WTC11 (cell line): Measurements from ENCODE around the gene MYL6B. TPM values are rescaled to one million over a fixed set of nuclear protein-coding genes. Genes with fewer than 3 reads are reported as not detected.

Source experiments
- ATAC-seq: fragments of 200-7000 bp; cut with Tn5 transposase; 2 replicates; pipeline ENCODE4 v1.10.0; 2021; ENCODE audit warnings: mild to moderate bottlenecking, moderate library complexity
- CTCF ChIA-PET: fragments of 300-600 bp; sonication (Branson Sonifier 250); formaldehyde crosslinking; loops from one replicate; lab custom pipeline; 2021; ENCODE audit warnings: antibody characterized with exemption; lab: Charles Lee
- POLR2A ChIA-PET: fragments of 350-600 bp; sonication (Branson Sonifier 250); formaldehyde crosslinking; loops from one replicate; lab custom pipeline; 2021; ENCODE audit warnings: antibody characterized with exemption; lab: Charles Lee
- DNase-seq: peaks from one replicate; pipeline ENCODE4 v3.0.0; 2021; ENCODE audit warnings: low spot score
- H3K27ac Mint-ChIP-seq: 2 replicates; pipeline ENCODE4 v1.8.0; 2021; ENCODE audit warnings: mixed read lengths
- H3K27me3 Mint-ChIP-seq: 2 replicates; pipeline ENCODE4 v1.8.0; 2021; ENCODE audit warnings: low read depth, mild to moderate bottlenecking, moderate library complexity, mixed read lengths
- H3K36me3 Mint-ChIP-seq: 2 replicates; pipeline ENCODE4 v1.8.0; 2021; ENCODE audit warnings: mixed read lengths
- H3K4me1 Mint-ChIP-seq: 2 replicates; pipeline ENCODE4 v1.8.0; 2022; ENCODE audit warnings: mixed read lengths
- H3K4me3 Mint-ChIP-seq: 2 replicates; pipeline ENCODE4 v1.8.0; 2021; ENCODE audit warnings: mild to moderate bottlenecking, moderate library complexity, mixed read lengths
- H3K9me3 Mint-ChIP-seq: 2 replicates; pipeline ENCODE4 v1.8.0; 2021; ENCODE audit warnings: mixed read lengths
- ATF1 ChIP-seq: sonication (generic); formaldehyde crosslinking; IDR thresholded peaks from 2 replicates; pipeline ENCODE4 v1.8.1; 2023; ENCODE audit warnings: mild to moderate bottlenecking, moderate library complexity, missing genetic modification reagents
- ATF6 ChIP-seq: sonication (generic); formaldehyde crosslinking; IDR thresholded peaks from 2 replicates; pipeline ENCODE4 v1.8.1; 2023; ENCODE audit warnings: mild to moderate bottlenecking, missing genetic modification reagents
- CREB1 ChIP-seq: sonication (generic); formaldehyde crosslinking; IDR thresholded peaks from 2 replicates; pipeline ENCODE4 v1.8.0; 2023; ENCODE audit warnings: mild to moderate bottlenecking, missing genetic modification reagents
- CREM ChIP-seq: sonication (generic); formaldehyde crosslinking; IDR thresholded peaks from 2 replicates; pipeline ENCODE4 v1.8.1; 2022; ENCODE audit warnings: mild to moderate bottlenecking, missing genetic modification reagents, moderate library complexity
- ESRRA ChIP-seq: sonication (generic); formaldehyde crosslinking; IDR thresholded peaks from 2 replicates; pipeline ENCODE4 v1.8.1; 2022; ENCODE audit warnings: mild to moderate bottlenecking, missing genetic modification reagents, borderline replicate concordance
- ETV6 ChIP-seq: sonication (generic); formaldehyde crosslinking; IDR thresholded peaks from 2 replicates; pipeline ENCODE4 v1.8.1; 2022; ENCODE audit warnings: mild to moderate bottlenecking, missing genetic modification reagents
- FOXJ3 ChIP-seq: sonication (generic); formaldehyde crosslinking; IDR thresholded peaks from 2 replicates; pipeline ENCODE4 v1.9.0; 2021; ENCODE audit warnings: missing genetic modification reagents, mild to moderate bottlenecking, borderline replicate concordance
- FOXP1 ChIP-seq: sonication (generic); formaldehyde crosslinking; IDR thresholded peaks from 2 replicates; pipeline ENCODE4 v1.8.0; 2022; ENCODE audit warnings: missing genetic modification reagents, mild to moderate bottlenecking, moderate library complexity, borderline replicate concordance
- FOXP4 ChIP-seq: sonication (generic); formaldehyde crosslinking; IDR thresholded peaks from 2 replicates; pipeline ENCODE4 v1.8.0; 2022; ENCODE audit warnings: mild to moderate bottlenecking, missing genetic modification reagents
- GRHL2 ChIP-seq: fragments of 250-450 bp; sonication (Bioruptor Pico); IDR thresholded peaks from 2 replicates; pipeline ENCODE4 v1.8.0; 2022; ENCODE audit warnings: mild to moderate bottlenecking, moderate library complexity; ENCODE audit not compliant: insufficient replicate concordance, severe bottlenecking
- GTF2I ChIP-seq: fragments of 250-450 bp; sonication (Bioruptor Pico); conservative IDR thresholded peaks from 2 replicates; pipeline ENCODE4 v1.4.0; 2021; ENCODE audit warnings: mild to moderate bottlenecking
- IRF1 ChIP-seq: sonication (generic); formaldehyde crosslinking; IDR thresholded peaks from 2 replicates; pipeline ENCODE4 v1.8.0; 2023; ENCODE audit warnings: missing genetic modification reagents
- JAZF1 ChIP-seq: fragments of 250-450 bp; sonication (Bioruptor Pico); IDR thresholded peaks from 2 replicates; pipeline ENCODE4 v1.9.0; 2021; ENCODE audit warnings: moderate library complexity, mild to moderate bottlenecking, inconsistent platforms
- MAX ChIP-seq: sonication (generic); formaldehyde crosslinking; IDR thresholded peaks from 2 replicates; pipeline ENCODE4 v1.8.0; 2022; ENCODE audit warnings: mild to moderate bottlenecking, missing genetic modification reagents
- NR1H2 ChIP-seq: sonication (generic); formaldehyde crosslinking; IDR thresholded peaks from 2 replicates; pipeline ENCODE4 v1.9.0; 2021; ENCODE audit warnings: mild to moderate bottlenecking, moderate library complexity, missing genetic modification reagents
- OVOL2 ChIP-seq: fragments of 250-450 bp; sonication (Bioruptor Pico); IDR thresholded peaks from 2 replicates; pipeline ENCODE4 v1.9.0; 2021; ENCODE audit warnings: mild to moderate bottlenecking, borderline replicate concordance
- TCF7 ChIP-seq: sonication (generic); formaldehyde crosslinking; IDR thresholded peaks from 2 replicates; pipeline ENCODE4 v1.8.0; 2022; ENCODE audit warnings: mild to moderate bottlenecking, low read depth, missing genetic modification reagents, moderate library complexity
- USF1 ChIP-seq: sonication (generic); formaldehyde crosslinking; IDR thresholded peaks from 2 replicates; pipeline ENCODE4 v1.8.0; 2022; ENCODE audit warnings: mild to moderate bottlenecking, missing genetic modification reagents
- ZBTB43 ChIP-seq: sonication (generic); formaldehyde crosslinking; IDR thresholded peaks from 2 replicates; pipeline ENCODE4 v1.8.1; 2023; ENCODE audit warnings: mild to moderate bottlenecking, missing genetic modification reagents
- ZNF138 ChIP-seq: sonication (generic); formaldehyde crosslinking; conservative IDR thresholded peaks from 2 replicates; pipeline ENCODE4 v1.8.1; 2022; ENCODE audit warnings: mild to moderate bottlenecking, moderate library complexity, missing genetic modification reagents
- ZNF232 ChIP-seq: sonication (generic); formaldehyde crosslinking; IDR thresholded peaks from 2 replicates; pipeline ENCODE4 v1.8.0; 2022; ENCODE audit warnings: mild to moderate bottlenecking, missing genetic modification reagents
- ZNF263 ChIP-seq: sonication (generic); formaldehyde crosslinking; IDR thresholded peaks from 2 replicates; pipeline ENCODE4 v1.8.1; 2022; ENCODE audit warnings: low read depth, mild to moderate bottlenecking, moderate library complexity, missing genetic modification reagents
- ZNF281 ChIP-seq: sonication (generic); formaldehyde crosslinking; IDR thresholded peaks from 2 replicates; pipeline ENCODE4 v1.8.0; 2023; ENCODE audit warnings: mild to moderate bottlenecking, missing genetic modification reagents
- ZNF317 ChIP-seq: sonication (generic); formaldehyde crosslinking; IDR thresholded peaks from 2 replicates; pipeline ENCODE4 v1.8.1; 2023; ENCODE audit warnings: low read depth, mild to moderate bottlenecking, moderate library complexity, missing genetic modification reagents, borderline replicate concordance
- ZNF396 ChIP-seq: fragments of 250-450 bp; sonication (Bioruptor Pico); IDR thresholded peaks from 2 replicates; pipeline ENCODE4 v1.8.0; 2021; ENCODE audit warnings: mild to moderate bottlenecking, moderate library complexity, borderline replicate concordance
- ZNF423 ChIP-seq: fragments of 250-450 bp; sonication (Bioruptor Pico); IDR thresholded peaks from 2 replicates; pipeline ENCODE4 v2.1.2; 2022; ENCODE audit warnings: mild to moderate bottlenecking, moderate library complexity
- total RNA-seq: library from RNA; stranded (reverse); gene quantifications from 3 replicates; pipeline ENCODE4 v1.2.3, GENCODE V29; 2021

The MYL6B gene
- total RNA-seq, 1 experiment from 2014 or later = 173 TPM

- Mint-ChIP-seq H3K4me1 (peaks cover 12% of the 10 kb centered on the region), H3K27ac (no peak overlapping the region), H3K4me3 (no peak overlapping the region), H3K27me3 (no peaks in the 10 kb centered on the region), H3K9me3 (no peaks in the 10 kb centered on the region), H3K36me3 (peaks cover 30% of the 10 kb centered on the region)
- no peak for DNase-seq
- CTCF ChIA-PET = interaction anchor here (0.7 to 1.5 kb wide), 3 partner anchors 19 to 162 kb away, joined by 5 to 11 read pairs (median 6); partner anchors contain the start of genes ANKRD52 and RNF41
- ATAC-seq = no peak
- POLR2A ChIA-PET = interaction anchor here (2.3 kb wide), 1 partner anchor 19 kb away, joined by 7 read pairs; the partner anchor contains the start of gene RNF41
- TF ChIP-seq CREM (no peak), ZNF138 (CRISPR knock-in tag) (no peak), FOXP1 (CRISPR knock-in tag) (no peak), ZNF396 (CRISPR knock-in tag) (no peak), ZNF281 (CRISPR knock-in tag) (no peak), TCF7 (CRISPR knock-in tag) (no peak), OVOL2 (CRISPR knock-in tag) (no peak), IRF1 (CRISPR knock-in tag) (no peak), ATF6 (CRISPR knock-in tag) (no peak), NR1H2 (CRISPR knock-in tag) (no peak), FOXP4 (CRISPR knock-in tag) (no peak)
- TF ChIP-seq, all 79 proteins: peak for 0
These were observed 50.5 kb downstream of the MYL6B start for GRCh38 chr12:56202838-56203237.

GRCh38 chr12:56204275-56204674 lies 51.9 kb downstream of the MYL6B start:
- Mint-ChIP-seq H3K36me3 (peaks cover 38% of the 10 kb centered on the region), H3K4me1 (no peaks in the 10 kb centered on the region; the same call in 1 of the 2 replicates), H3K27ac (no peak overlapping the region), H3K27me3 (no peaks in the 10 kb centered on the region), H3K4me3 (no peak overlapping the region), H3K9me3 (no peaks in the 10 kb centered on the region)
- ChIA-PET CTCF (interaction anchor here (0.9 to 6.2 kb wide), 4 partner anchors 15 to 76 kb away, joined by 3 to 102 read pairs (median 6); partner anchors contain the start of genes ANKRD52, ESYT1, RNF41 and SMARCC2), POLR2A (no interaction called here)
- ATAC-seq (no peak), DNase-seq (no peak)
- no peak for TF ChIP-seq ETV6 (CRISPR knock-in tag)
- TF ChIP-seq ZNF263 (CRISPR knock-in tag) = no peak
- TF ChIP-seq ZNF317 (CRISPR knock-in tag) = no peak
- TF ChIP-seq ZBTB43 (CRISPR knock-in tag) = no peak
- no peak for TF ChIP-seq GRHL2 (CRISPR knock-in tag)
- no peak for TF ChIP-seq ZNF232
- TF ChIP-seq JAZF1 (CRISPR knock-in tag) = no peak
- no peak for TF ChIP-seq ZNF423 (CRISPR knock-in tag)
- TF ChIP-seq ESRRA (CRISPR knock-in tag) = no peak
- no peak for TF ChIP-seq CREB1
- no peak for TF ChIP-seq FOXJ3
- no peak for TF ChIP-seq USF1
- TF ChIP-seq MAX (CRISPR knock-in tag) = no peak
- no peak for TF ChIP-seq GTF2I
- no peak for TF ChIP-seq ATF1 (CRISPR knock-in tag)
